ENCODE data around the gene GRB2.
"Not testable (repeated sequence)": the region's sequence is repeated elsewhere in the genome, so short reads cannot be mapped to it uniquely, and the experiment has no call there.

Gene GRB2

GRCh38 chr17:75318615-75319222 lies 86.8 kb downstream of the GRB2 start:
- DNase-seq (ENCODE audit: low spot score): no peak

- no peak for DNase-seq (ENCODE audit: low spot score)
Measured at GRCh38 chr17:75318211-75318610, 87.3 kb downstream of the GRB2 start.

- DNase-seq (ENCODE audit: low spot score): no peak
Measured at GRCh38 chr17:75317671-75318070, 87.8 kb downstream of the GRB2 start.

GRCh38 chr17:75316253-75316652 lies 89.2 kb downstream of the GRB2 start:
- DNase-seq (ENCODE audit: low spot score): no peak

GRCh38 chr17:75315541-75316243 lies 89.8 kb downstream of the GRB2 start:
- DNase-seq (ENCODE audit: low spot score): no peak

GRCh38 chr17:75313941-75314551 lies 91.4 kb downstream of the GRB2 start:
- DNase-seq (ENCODE audit: low spot score): no peak

GRCh38 chr17:75308732-75309629 lies 96.5 kb downstream of the GRB2 start:
- DNase-seq (ENCODE audit: low spot score): peak; percentile 80

GRCh38 chr17:75307957-75308731 lies 97.3 kb downstream of the GRB2 start:
- no peak for DNase-seq (ENCODE audit: low spot score)

GRCh38 chr17:75301502-75302206 lies 103.8 kb downstream of the GRB2 start:
- DNase-seq (ENCODE audit: low spot score): no peak

GRCh38 chr17:75301049-75301448 lies 104.4 kb downstream of the GRB2 start:
- DNase-seq (ENCODE audit: low spot score): no peak

GRCh38 chr17:75300280-75300679 lies 105.2 kb downstream of the GRB2 start:
- DNase-seq (ENCODE audit: low spot score): no peak

- DNase-seq (ENCODE audit: low spot score): no peak
Measured at GRCh38 chr17:75295201-75296158, 110.0 kb downstream of the GRB2 start.

- DNase-seq (ENCODE audit: low spot score): not testable (repeated sequence)
Measured at GRCh38 chr17:75292810-75293448, 112.5 kb downstream of the GRB2 start.

- DNase-seq (ENCODE audit: low spot score): no peak
Measured at GRCh38 chr17:75289832-75290337, 115.6 kb downstream of the GRB2 start.

GRCh38 chr17:75289115-75289831 lies 116.2 kb downstream of the GRB2 start, which contains the start of gene SLC25A19:
SLC25A19 (minus strand) TSS chr17:75289433; CDS start chr17:75286764, 2,669 bp downstream.
- DNase-seq (ENCODE audit: low spot score): peak; percentile 98

GRCh38 chr17:75288770-75289114 lies 116.7 kb downstream of the GRB2 start:
- peak; percentile 54 for DNase-seq (ENCODE audit: low spot score)

GRCh38 chr17:75288359-75288758 lies 117.1 kb downstream of the GRB2 start:
- DNase-seq (ENCODE audit: low spot score): no peak

GRCh38 chr17:75287221-75287620 lies 118.3 kb downstream of the GRB2 start:
- DNase-seq (ENCODE audit: low spot score): no peak
